ENCODE data around the gene MYH11. TPM values are rescaled to one million over a fixed set of nuclear protein-coding genes. Genes with fewer than 3 reads are reported as not detected.
"Not testable (repeated sequence)": the region's sequence is repeated elsewhere in the genome, so short reads cannot be mapped to it uniquely, and the experiment has no call there.

MYH11 gene
- total RNA-seq, 2 donors from 2014 or later = 64.7 to 75.8 TPM

DNA sequence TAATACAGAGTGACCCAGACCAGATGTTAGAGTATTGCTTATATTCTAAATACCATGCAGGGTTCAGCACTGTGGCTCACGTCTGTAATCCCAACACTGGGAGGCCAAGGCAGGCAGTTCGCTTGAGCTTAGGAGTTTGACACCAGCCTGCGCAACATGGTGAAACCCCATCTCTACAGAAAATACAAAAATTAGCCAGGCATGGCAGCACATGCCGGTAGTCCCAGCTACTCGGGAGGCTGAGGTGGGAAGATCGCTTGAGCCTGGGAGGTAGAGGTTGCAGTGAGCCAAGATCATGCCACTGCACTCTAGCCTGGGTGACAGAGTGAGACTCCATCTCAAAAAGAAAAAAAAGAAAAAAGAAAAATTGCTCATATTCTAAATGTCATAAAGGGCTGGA is 6.3 kb downstream of the MYH11 start:
- ATAC-seq; intact Hi-C loops (cut with DNase I); DNase-seq: not testable (repeated sequence)

GRCh38 chr16:15849209-15849981 is 7.4 kb downstream of the MYH11 start:
- no peak for DNase-seq
- ATAC-seq = no peak
- intact Hi-C loops (cut with DNase I) = no loop called here

DNA sequence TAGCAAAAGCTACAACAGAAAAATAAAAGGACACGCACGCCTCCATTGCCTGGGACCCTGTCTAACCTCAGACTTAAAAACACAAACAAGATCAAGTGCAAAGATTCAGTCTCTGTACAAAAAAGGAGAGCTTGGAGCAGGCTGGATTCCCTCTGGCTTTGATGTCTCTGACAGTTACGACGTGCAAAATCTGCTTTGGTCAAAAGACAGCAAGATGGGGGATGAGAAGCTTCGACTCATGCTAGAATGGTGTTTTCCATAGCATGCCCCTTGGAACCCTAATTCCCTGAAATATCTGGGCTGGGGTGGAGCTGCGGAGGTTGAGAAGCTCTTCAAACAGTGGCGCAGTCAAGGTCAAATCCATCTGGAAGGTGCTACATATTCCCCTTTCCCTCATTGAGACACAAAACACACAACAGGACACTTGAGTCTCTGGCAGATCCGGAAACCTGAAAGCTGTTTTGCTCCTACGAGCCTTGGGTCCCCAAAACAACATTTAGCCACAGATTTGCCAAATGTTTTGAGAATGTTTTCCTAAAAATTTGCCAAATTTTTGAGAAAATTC is 9.1 kb downstream of the MYH11 start:
- DNase-seq = no peak
- intact Hi-C loops (cut with DNase I) = no loop called here
- no peak for ATAC-seq

GRCh38 chr16:15846510-15846909 is 10.3 kb downstream of the MYH11 start:
- DNase-seq = no peak
- intact Hi-C loops (cut with DNase I) = no loop called here
- ATAC-seq = no peak

DNA sequence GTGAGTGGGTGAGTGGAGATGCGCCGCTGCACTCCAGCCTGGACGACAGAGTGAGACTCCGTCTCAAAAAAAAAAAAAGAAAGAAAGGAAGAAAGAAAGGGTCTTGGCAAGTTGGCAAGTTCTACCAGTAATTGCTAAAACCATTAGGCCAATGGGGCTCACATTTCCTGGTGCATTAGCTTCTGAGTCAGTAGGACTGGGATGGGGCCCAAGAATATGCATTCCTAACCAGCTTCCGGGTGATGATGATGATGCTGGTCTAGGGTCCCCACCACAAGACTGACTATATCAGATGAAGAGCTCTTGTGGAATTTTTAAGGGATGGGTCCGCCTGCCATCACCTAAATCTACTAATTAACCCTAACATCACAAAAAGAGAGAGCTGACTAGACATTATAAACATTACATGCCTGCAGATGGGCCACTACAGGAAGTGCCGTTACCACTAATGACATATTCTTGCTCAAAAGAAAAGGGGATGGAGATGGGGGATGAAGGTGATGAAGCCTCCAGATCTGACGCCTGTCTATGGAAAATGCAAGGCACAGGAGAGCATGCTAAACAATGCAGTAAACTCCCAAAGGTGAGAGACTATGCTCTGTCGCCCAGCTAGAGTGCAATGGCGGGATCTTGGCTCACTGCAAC is 13.1 kb downstream of the MYH11 start:
- intact Hi-C loops (cut with DNase I) = no loop called here
- ATAC-seq (no peak), DNase-seq (no peak)

GRCh38 chr16:15839204-15839603 is 17.6 kb downstream of the MYH11 start:
- intact Hi-C loops (cut with DNase I); DNase-seq; ATAC-seq: not testable (repeated sequence)

GRCh38 chr16:15837761-15838160 is 19.1 kb downstream of the MYH11 start:
- no peak for ATAC-seq
- intact Hi-C loops (cut with DNase I) = no loop called here
- no peak for DNase-seq

DNA sequence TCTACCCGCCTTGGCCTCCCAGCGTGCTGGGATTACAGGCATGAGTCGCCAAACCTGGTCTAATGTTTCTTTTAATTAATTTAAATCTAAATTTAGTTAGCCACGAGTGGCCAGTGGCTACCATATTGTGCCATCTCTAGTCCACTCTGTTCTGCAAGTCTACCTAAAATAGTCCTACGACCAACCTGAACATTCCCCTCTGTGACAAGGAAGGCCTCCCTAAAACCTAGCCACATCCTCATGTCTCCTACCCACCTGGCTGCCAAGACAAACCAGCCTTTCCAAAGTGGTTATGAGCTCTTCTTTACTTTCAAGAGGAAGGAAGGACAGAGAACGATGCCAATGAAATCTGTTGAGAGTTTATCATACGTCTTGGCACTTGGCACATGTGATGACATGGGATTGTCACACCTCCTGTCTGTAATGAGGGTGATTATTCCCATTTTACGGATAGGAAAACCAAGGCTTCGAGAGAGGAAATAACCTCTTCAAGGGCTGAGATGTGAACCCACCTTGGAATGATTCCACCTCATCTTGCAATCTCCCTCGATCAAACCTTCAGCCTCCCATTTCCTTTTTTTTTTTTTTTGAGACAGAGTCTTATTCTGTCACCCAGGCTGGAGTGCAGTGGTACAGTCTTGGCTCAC is 19.7 kb downstream of the MYH11 start:
- intact Hi-C loops (cut with DNase I) = no loop called here
- ATAC-seq (no peak), DNase-seq (no peak)

GRCh38 chr16:15836074-15836473 is 20.8 kb downstream of the MYH11 start:
- ATAC-seq = no peak
- intact Hi-C loops (cut with DNase I) = no loop called here

GRCh38 chr16:15835136-15835878 is 21.5 kb downstream of the MYH11 start:
- intact Hi-C loops (cut with DNase I) = no loop called here
- ATAC-seq = peak in 1 of 2 donors; percentile 41
- DNase-seq = no peak

More at GRCh38 chr16:15836074-15836473, 20.8 kb downstream of the MYH11 start:
- no peak for DNase-seq

GRCh38 chr16:15834502-15834901 is 22.3 kb downstream of the MYH11 start:
- intact Hi-C loops (cut with DNase I) = no loop called here

DNA sequence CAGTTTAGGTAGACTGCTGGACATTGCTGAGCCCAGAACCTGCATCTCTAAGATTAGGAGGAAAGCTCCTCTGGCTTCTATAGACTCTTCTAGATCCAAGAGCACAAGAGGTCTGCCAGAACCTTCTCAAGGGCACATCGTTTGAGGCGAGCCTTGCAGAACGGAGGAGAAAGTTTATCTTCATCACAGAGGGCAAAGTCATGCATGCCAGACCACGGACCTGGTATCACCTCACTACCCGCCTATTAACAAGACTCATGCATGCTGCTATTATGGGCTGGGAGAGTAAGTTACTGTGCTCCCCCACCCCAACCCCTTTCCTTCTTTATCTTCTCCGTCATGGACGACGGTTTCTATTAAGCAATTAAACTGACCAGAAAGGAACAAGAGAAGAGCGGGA is 23.3 kb downstream of the MYH11 start:
- DNase-seq = no peak
- no peak for ATAC-seq
- intact Hi-C loops (cut with DNase I) = no loop called here

More at GRCh38 chr16:15834502-15834901, 22.3 kb downstream of the MYH11 start:
- ATAC-seq = no peak
- DNase-seq = no peak

- intact Hi-C loops (cut with DNase I) = no loop called here
- ATAC-seq (no peak), DNase-seq (no peak)
Measured at GRCh38 chr16:15832241-15832640, 24.6 kb downstream of the MYH11 start.

DNA sequence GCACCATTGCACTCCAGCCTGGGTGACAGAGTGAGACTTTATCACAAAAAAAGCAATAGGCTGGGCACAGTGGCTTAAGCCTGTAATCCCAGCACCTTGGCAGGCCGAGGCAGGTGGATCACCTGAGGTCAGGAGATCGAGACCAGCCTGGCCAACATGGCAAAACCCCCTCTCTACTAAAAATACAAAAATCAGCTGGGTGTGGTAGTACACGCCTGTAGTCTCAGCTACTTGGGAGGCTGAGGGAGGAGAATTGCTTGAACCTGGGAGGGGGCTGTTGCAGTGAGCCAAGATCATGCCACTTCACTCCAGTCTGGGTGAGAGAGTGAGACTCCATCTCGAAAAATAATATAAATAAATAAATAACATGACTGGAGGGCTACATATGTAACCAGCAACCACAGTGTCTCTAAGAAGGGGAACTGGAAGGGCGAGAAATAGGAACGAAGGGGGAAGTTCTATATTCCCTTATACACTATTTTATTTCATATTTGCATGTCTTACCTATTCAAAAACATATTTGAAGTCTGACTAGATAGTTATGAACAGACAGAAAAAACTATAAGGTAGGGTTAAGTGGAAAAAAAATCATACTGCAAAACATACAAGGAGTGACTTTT is 25.9 kb downstream of the MYH11 start:
- DNase-seq = no peak
- intact Hi-C loops (cut with DNase I) = no loop called here
- no peak for ATAC-seq

- ATAC-seq = peak; percentile 85 to 92
- DNase-seq = peak; percentile 58
- intact Hi-C loops (cut with DNase I) = loop anchor here in 1 of 2 donors (10.0 kb wide), 1 partner anchor 55 kb away; no protein-coding TSS in a partner anchor
Measured at GRCh38 chr16:15829460-15829859, 27.4 kb downstream of the MYH11 start.

GRCh38 chr16:15827709-15828343 is 29.0 kb downstream of the MYH11 start:
- intact Hi-C loops (cut with DNase I) = loop anchor here in 1 of 2 donors (10.0 kb wide), 1 partner anchor 53 kb away; no protein-coding TSS in a partner anchor
- ATAC-seq = no peak
- DNase-seq = no peak

GRCh38 chr16:15827299-15827698 is 29.5 kb downstream of the MYH11 start:
- intact Hi-C loops (cut with DNase I) = loop anchor here in 1 of 2 donors (10.0 kb wide), 1 partner anchor 52 kb away; no protein-coding TSS in a partner anchor
- DNase-seq (no peak), ATAC-seq (no peak)

DNA sequence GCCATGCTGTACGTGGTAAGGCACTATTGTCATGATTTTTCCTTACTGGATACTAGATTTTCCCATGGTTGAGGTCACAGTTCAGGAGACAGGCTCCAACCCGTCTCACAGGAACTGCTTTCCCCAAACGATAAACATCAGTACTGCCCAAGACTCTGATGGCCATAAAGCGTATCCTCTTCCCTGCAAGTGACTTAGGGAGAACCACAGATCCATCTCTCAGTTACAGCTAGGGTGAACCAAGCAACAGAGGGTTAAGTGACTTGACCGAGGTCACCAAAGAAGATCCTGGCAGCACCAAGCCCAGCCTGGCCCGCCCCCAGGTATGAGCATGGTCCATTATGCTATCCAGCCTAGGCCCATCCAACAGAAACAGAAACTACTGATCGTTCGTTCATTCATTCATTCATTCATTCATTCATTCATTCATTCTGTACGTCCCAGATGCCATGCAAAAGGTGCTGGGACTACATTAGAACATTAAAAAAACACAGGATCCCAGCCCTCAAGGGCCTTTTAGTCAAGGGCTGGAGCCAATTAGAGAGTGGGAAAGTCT is 31.0 kb downstream of the MYH11 start:
- no peak for DNase-seq
- ATAC-seq = no peak
- intact Hi-C loops (cut with DNase I) = loop anchor here in 1 of 2 donors (10.0 kb wide), 1 partner anchor 51 kb away; no protein-coding TSS in a partner anchor

Data from left cardiac atrium (tissue), 4 donors.